Muscle of arm (tissue), 12 donors: Measurements from ENCODE around the gene HLA-DMB. TPM values are rescaled to one million over a fixed set of nuclear protein-coding genes. Genes with fewer than 3 reads are reported as not detected.
A peak's percentile ranks its signal among the peaks of the same experiment; 100 is the strongest.
"Not testable (repeated sequence)": the region's sequence is repeated elsewhere in the genome, so short reads cannot be mapped to it uniquely, and the experiment has no call there.

ENCODE experiments used
- DNase-seq: peaks from one replicate; pipeline ENCODE4 v3.0.0-alpha.2; 2013
- polyA plus RNA-seq, 12 donors: library from polyadenylated mRNA; unstranded; fragments of 120-200 nt; gene quantifications; one replicate each; pipeline ENCODE4 v1.2.1, GENCODE V29; 2013; ENCODE audit not compliant: insufficient read length in 12 of 12

HLA-DMB gene
- polyA plus RNA-seq, 12 donors: 3.0 to 15.7 (median 3.8) TPM; not detected in 1

GRCh38 chr6:32953775-32954174, 12.9 kb upstream of the HLA-DMB start:
- no peak for DNase-seq

GRCh38 chr6:32952817-32953739, 12.2 kb upstream of the HLA-DMB start, which contains the start of gene HLA-DMA:
HLA-DMA (minus strand) TSS chr6:32953097; CDS start chr6:32953036, 61 bp downstream.
- peak; percentile 62 for DNase-seq

- no peak for DNase-seq
These were observed 9.6 kb upstream of the HLA-DMB start for GRCh38 chr6:32950449-32950848.

- no peak for DNase-seq
These were observed 9.2 kb upstream of the HLA-DMB start for GRCh38 chr6:32950010-32950409.

GRCh38 chr6:32949113-32949512, 8.3 kb upstream of the HLA-DMB start:
- DNase-seq: no peak

GRCh38 chr6:32947552-32948465, 7.0 kb upstream of the HLA-DMB start:
- DNase-seq: no peak

GRCh38 chr6:32946893-32947292, 6.1 kb upstream of the HLA-DMB start:
- DNase-seq: no peak

- no peak for DNase-seq
These were observed 5.1 kb upstream of the HLA-DMB start for GRCh38 chr6:32945953-32946352.

- no peak for DNase-seq
These were observed 4.4 kb upstream of the HLA-DMB start for GRCh38 chr6:32945108-32945760.

- no peak for DNase-seq
These were observed 3.2 kb upstream of the HLA-DMB start for GRCh38 chr6:32943864-32944649.

- not testable (repeated sequence) for DNase-seq
These were observed 1.8 kb upstream of the HLA-DMB start for GRCh38 chr6:32942555-32943123.

- DNase-seq: no peak
These were observed 463 bp upstream of the HLA-DMB start for GRCh38 chr6:32941214-32941768.

- DNase-seq: no peak
These were observed 2.3 kb downstream of the HLA-DMB start for GRCh38 chr6:32938494-32938893.

GRCh38 chr6:32937230-32937633, 3.6 kb downstream of the HLA-DMB start:
- no peak for DNase-seq

- no peak for DNase-seq
These were observed 4.3 kb downstream of the HLA-DMB start for GRCh38 chr6:32936239-32937152.

- no peak for DNase-seq
These were observed 5.1 kb downstream of the HLA-DMB start for GRCh38 chr6:32935551-32936238.

GRCh38 chr6:32933661-32934085, 7.2 kb downstream of the HLA-DMB start:
- peak; percentile 72 for DNase-seq

- no peak for DNase-seq
These were observed 8.5 kb downstream of the HLA-DMB start for GRCh38 chr6:32932132-32932868.
